Measurements from ENCODE around the gene SYNE2.

Gene SYNE2

DNA sequence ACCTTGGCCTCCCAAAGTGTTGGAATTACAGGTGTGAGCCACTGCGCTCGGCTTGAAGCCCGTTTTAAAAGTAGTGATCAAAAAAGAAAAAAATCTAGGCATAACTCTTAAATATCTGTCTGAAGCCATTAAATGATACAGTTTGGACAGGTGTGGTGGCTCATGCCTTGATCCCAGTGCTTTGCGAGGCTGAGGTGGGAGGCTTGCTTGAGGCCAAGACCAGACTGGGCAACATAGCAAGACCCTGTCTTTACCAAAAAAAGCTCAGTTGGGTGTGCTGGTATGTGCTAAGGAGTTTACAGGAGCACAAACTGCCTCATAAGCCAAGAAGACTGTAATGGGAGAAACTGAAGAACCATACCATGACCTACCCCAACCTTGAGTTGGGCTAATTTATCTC lies 26.0 kb downstream of the SYNE2 start:
- no peak overlapping the region for H3K27ac ChIP-seq (replicated peaks)
- H3K27me3 ChIP-seq (ENCODE audit: insufficient read depth, poor library complexity, severe bottlenecking) = no peaks in the 10 kb centered on the region
- TF ChIP-seq SPI1 (IDR thresholded peaks at IDR 0.05; ENCODE audit: borderline replicate concordance, low read depth) = no peak
- TF ChIP-seq, protein P1, sequence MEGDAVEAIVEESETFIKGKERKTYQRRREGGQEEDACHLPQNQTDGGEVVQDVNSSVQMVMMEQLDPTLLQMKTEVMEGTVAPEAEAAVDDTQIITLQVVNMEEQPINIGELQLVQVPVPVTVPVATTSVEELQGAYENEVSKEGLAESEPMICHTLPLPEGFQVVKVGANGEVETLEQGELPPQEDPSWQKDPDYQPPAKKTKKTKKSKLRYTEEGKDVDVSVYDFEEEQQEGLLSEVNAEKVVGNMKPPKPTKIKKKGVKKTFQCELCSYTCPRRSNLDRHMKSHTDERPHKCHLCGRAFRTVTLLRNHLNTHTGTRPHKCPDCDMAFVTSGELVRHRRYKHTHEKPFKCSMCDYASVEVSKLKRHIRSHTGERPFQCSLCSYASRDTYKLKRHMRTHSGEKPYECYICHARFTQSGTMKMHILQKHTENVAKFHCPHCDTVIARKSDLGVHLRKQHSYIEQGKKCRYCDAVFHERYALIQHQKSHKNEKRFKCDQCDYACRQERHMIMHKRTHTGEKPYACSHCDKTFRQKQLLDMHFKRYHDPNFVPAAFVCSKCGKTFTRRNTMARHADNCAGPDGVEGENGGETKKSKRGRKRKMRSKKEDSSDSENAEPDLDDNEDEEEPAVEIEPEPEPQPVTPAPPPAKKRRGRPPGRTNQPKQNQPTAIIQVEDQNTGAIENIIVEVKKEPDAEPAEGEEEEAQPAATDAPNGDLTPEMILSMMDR (IDR thresholded peaks at IDR 0.05; ENCODE audit: insufficient read depth, low read length) = no peak
- TF ChIP-seq, protein P2, sequence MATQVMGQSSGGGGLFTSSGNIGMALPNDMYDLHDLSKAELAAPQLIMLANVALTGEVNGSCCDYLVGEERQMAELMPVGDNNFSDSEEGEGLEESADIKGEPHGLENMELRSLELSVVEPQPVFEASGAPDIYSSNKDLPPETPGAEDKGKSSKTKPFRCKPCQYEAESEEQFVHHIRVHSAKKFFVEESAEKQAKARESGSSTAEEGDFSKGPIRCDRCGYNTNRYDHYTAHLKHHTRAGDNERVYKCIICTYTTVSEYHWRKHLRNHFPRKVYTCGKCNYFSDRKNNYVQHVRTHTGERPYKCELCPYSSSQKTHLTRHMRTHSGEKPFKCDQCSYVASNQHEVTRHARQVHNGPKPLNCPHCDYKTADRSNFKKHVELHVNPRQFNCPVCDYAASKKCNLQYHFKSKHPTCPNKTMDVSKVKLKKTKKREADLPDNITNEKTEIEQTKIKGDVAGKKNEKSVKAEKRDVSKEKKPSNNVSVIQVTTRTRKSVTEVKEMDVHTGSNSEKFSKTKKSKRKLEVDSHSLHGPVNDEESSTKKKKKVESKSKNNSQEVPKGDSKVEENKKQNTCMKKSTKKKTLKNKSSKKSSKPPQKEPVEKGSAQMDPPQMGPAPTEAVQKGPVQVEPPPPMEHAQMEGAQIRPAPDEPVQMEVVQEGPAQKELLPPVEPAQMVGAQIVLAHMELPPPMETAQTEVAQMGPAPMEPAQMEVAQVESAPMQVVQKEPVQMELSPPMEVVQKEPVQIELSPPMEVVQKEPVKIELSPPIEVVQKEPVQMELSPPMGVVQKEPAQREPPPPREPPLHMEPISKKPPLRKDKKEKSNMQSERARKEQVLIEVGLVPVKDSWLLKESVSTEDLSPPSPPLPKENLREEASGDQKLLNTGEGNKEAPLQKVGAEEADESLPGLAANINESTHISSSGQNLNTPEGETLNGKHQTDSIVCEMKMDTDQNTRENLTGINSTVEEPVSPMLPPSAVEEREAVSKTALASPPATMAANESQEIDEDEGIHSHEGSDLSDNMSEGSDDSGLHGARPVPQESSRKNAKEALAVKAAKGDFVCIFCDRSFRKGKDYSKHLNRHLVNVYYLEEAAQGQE (IDR thresholded peaks at IDR 0.05; ENCODE audit: insufficient replicate concordance, low read depth) = no peak
- no peak for TF ChIP-seq GABPA (IDR thresholded peaks at IDR 0.05; ENCODE audit: low read depth)
- TF ChIP-seq POLR2AphosphoS5 (IDR thresholded peaks at IDR 0.05; ENCODE audit: low read depth) = no peak
- no peak for DNase-seq (ENCODE audit: low read depth in 1 of 2, low spot score in 1 of 2)
- H3K4me3 ChIP-seq (replicated peaks; ENCODE audit: insufficient read depth, low read length) = no peak overlapping the region

DNA sequence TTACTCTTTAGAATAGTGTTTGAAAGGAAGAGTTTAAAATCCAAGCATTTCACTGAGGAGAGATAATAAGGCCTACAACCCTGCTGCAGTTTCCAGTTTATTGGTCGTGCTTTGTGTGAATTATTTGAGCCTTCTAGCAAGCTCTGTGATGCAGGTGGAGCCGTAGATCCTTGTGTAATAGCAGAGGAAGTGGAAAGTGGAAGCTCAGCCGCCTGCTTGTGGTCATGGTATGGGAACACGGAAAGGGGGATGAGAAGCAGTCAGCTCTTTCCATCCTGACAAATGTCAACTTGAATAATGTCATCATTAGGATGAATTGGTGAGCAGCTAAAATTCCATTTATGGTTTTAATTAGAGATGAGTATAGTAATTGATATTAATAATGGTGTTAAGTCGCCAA lies 29.1 kb downstream of the SYNE2 start:
- H3K4me3 ChIP-seq (replicated peaks; ENCODE audit: insufficient read depth, low read length) = no peak overlapping the region
- 0 out of 2 replicates have a peak, but pooled peaks have one; percentile 38 for TF ChIP-seq POLR2AphosphoS5 (IDR thresholded peaks at IDR 0.05; ENCODE audit: low read depth)
- TF ChIP-seq, protein P2 (IDR thresholded peaks at IDR 0.05; ENCODE audit: insufficient replicate concordance, low read depth) = no peak
- TF ChIP-seq, protein P1 (IDR thresholded peaks at IDR 0.05; ENCODE audit: insufficient read depth, low read length) = no peak
- no peak for TF ChIP-seq GABPA (IDR thresholded peaks at IDR 0.05; ENCODE audit: low read depth)
- peak; percentile 77 for TF ChIP-seq SPI1 (IDR thresholded peaks at IDR 0.05; ENCODE audit: borderline replicate concordance, low read depth)
- DNase-seq (ENCODE audit: low read depth in 1 of 2, low spot score in 1 of 2) = peak in 1 of 2 experiments; percentile 60
- H3K27me3 ChIP-seq (ENCODE audit: insufficient read depth, poor library complexity, severe bottlenecking) = no peaks in the 10 kb centered on the region
- H3K27ac ChIP-seq (replicated peaks) = no peak overlapping the region

DNA sequence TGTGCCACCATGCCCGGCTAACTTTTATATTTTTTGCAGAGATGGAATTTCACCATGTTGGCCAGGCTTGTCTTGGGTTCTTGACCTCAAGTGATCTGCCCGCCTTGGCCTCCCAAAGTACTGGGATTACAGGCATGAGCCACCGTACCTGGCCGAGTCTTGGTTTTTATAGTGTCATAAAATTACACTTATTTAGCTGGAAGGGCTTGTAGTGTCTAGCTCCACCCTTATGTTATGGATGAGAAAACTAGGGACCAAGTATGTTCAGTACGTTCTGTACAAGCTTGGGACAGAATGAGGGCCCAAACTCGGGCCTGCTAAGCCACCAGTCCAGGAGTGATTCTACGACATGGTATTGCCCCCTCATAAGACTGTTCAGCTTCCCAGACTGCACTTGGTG lies 35.1 kb downstream of the SYNE2 start:
- Histone ChIP-seq H3K27me3 (ENCODE audit: insufficient read depth, poor library complexity, severe bottlenecking) (peaks cover 18% of the 10 kb centered on the region), H3K27ac (replicated peaks) (no peak overlapping the region), H3K4me3 (replicated peaks; ENCODE audit: insufficient read depth, low read length) (no peak overlapping the region)
- DNase-seq (ENCODE audit: low read depth in 1 of 2, low spot score in 1 of 2) = no peak
- TF ChIP-seq, protein P1 (IDR thresholded peaks at IDR 0.05; ENCODE audit: insufficient read depth, low read length) = no peak
- no peak for TF ChIP-seq SPI1 (IDR thresholded peaks at IDR 0.05; ENCODE audit: borderline replicate concordance, low read depth)

DNA sequence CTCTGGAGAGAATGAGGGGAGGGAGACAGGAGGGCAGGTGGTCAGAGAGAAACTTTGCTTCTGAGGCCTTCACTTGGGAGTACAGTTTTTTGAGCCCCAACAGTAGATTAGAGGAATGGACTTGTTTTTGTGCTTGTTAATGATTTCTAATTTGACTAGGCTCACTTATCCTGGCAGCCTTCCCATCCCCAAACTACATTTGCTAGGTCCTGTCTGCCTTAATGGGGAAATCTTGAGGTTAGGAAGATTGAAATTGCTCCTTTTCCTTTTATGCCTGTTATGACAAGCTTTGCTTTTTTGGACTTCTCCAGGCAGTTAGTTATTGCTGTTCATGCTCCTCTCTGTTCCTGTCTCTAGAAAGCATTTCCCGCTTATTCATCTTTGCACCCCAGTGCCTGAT lies 37.7 kb downstream of the SYNE2 start:
- TF ChIP-seq, protein P1 (IDR thresholded peaks at IDR 0.05; ENCODE audit: insufficient read depth, low read length) = no peak
- no peak for TF ChIP-seq POLR2AphosphoS5 (IDR thresholded peaks at IDR 0.05; ENCODE audit: low read depth)
- TF ChIP-seq GABPA (IDR thresholded peaks at IDR 0.05; ENCODE audit: low read depth) = no peak
- TF ChIP-seq, protein P2 (IDR thresholded peaks at IDR 0.05; ENCODE audit: insufficient replicate concordance, low read depth) = no peak
- TF ChIP-seq SPI1 (IDR thresholded peaks at IDR 0.05; ENCODE audit: borderline replicate concordance, low read depth) = no peak
- DNase-seq (ENCODE audit: low read depth in 1 of 2, low spot score in 1 of 2) = no peak
- peaks cover 25% of the 10 kb centered on the region for H3K27me3 ChIP-seq (ENCODE audit: insufficient read depth, poor library complexity, severe bottlenecking)
- no peak overlapping the region for H3K4me3 ChIP-seq (replicated peaks; ENCODE audit: insufficient read depth, low read length)
- H3K27ac ChIP-seq (replicated peaks) = no peak overlapping the region

Data from HL-60 (cell line).